Activated T-helper 2 cell treated with anti-CD3 and anti-CD28 coated beads, Interferon-gamma antibody, Interleukin-2, Interleukin-4, amounts not matched to agents 10 μg/mL and 5 μg/mL and 100 μg/mL, durations not matched to agents 14 hours and 24 hours and 36 hours (primary cell): ENCODE results near the gene MRPS30. TPM values are rescaled to one million over a fixed set of nuclear protein-coding genes. Genes with fewer than 3 reads are reported as not detected.
"Not testable (repeated sequence)": the region's sequence is repeated elsewhere in the genome, so short reads cannot be mapped to it uniquely, and the experiment has no call there.

ENCODE experiments used
- DNase-seq: peaks from one replicate; pipeline ENCODE4 v3.0.0; 2021; ENCODE audit warnings: low spot score
- H3K27ac Mint-ChIP-seq: one replicate; pipeline ENCODE4 v1.8.0; 2021; ENCODE audit warnings: mixed read lengths
- H3K27me3 Mint-ChIP-seq: one replicate; pipeline ENCODE4 v1.8.0; 2021; ENCODE audit warnings: low read depth, mixed read lengths
- H3K36me3 Mint-ChIP-seq: one replicate; pipeline ENCODE4 v1.8.0; 2021; ENCODE audit warnings: low read depth, mixed read lengths
- H3K4me1 Mint-ChIP-seq: one replicate; pipeline ENCODE4 v1.8.0; 2021; ENCODE audit warnings: low read depth, mixed read lengths
- H3K4me3 Mint-ChIP-seq: one replicate; pipeline ENCODE4 v1.8.0; 2021; ENCODE audit warnings: low read depth, mild to moderate bottlenecking, moderate library complexity, mixed read lengths
- H3K9me3 Mint-ChIP-seq: one replicate; pipeline ENCODE4 v1.8.0; 2021; ENCODE audit warnings: mixed read lengths
- intact Hi-C: fragments of 100-400 bp; cut with micrococcal nuclease; formaldehyde crosslinking; loops from one replicate; pipeline ENCODE4 v1.15.1; 2023
- total RNA-seq: library from RNA; stranded (reverse); gene quantifications from 2 replicates; pipeline ENCODE4 v1.2.3, GENCODE V29; 2022

The MRPS30 gene
- total RNA-seq, result 57.4 and 59.9 TPM in 2 replicates

GRCh38 chr5:44808435-44809214 lies at the start of gene MRPS30:
Gene MRPS30, plus strand, starts transcription at chr5:44808947. Its CDS starts 16 bp downstream, at chr5:44808963.
- Mint-ChIP-seq H3K4me1 (peaks cover 47% of the 10 kb centered on the region), H3K4me3 (peak within 1 kb of the TSS; percentile 94), H3K36me3 (peaks cover 27% of the 10 kb centered on the region), H3K27me3 (no peaks in the 10 kb centered on the region), H3K27ac (peak within 1 kb of the TSS; percentile 94), H3K9me3 (no peaks in the 10 kb centered on the region)
- peak; percentile 91 for DNase-seq
- intact Hi-C loops, result loop anchor here (1.0 kb wide), 1 partner anchor 67 kb away; no protein-coding TSS in a partner anchor

GRCh38 chr5:44769200-44769876 lies 39.4 kb upstream of the MRPS30 start:
- Mint-ChIP-seq H3K27me3 (peaks cover 7% of the 10 kb centered on the region), H3K4me3 (no peak overlapping the region), H3K27ac (no peak overlapping the region), H3K36me3 (no peaks in the 10 kb centered on the region), H3K4me1 (no peaks in the 10 kb centered on the region), H3K9me3 (no peaks in the 10 kb centered on the region)
- DNase-seq, result no peak
- intact Hi-C loops, result no loop called here

GRCh38 chr5:44769877-44770209 lies 38.9 kb upstream of the MRPS30 start:
- H3K9me3 Mint-ChIP-seq, result no peaks in the 10 kb centered on the region
- no peak overlapping the region for H3K27ac Mint-ChIP-seq
- DNase-seq, result no peak
- H3K27me3 Mint-ChIP-seq, result peaks cover 7% of the 10 kb centered on the region
- H3K4me1 Mint-ChIP-seq, result no peaks in the 10 kb centered on the region
- intact Hi-C loops, result loop anchor here (10.0 kb wide), 1 partner anchor 1035 kb away; no protein-coding TSS in a partner anchor
- H3K36me3 Mint-ChIP-seq, result no peaks in the 10 kb centered on the region
- H3K4me3 Mint-ChIP-seq, result no peak overlapping the region

GRCh38 chr5:44770780-44771717 lies 37.7 kb upstream of the MRPS30 start:
- Mint-ChIP-seq H3K9me3 (no peaks in the 10 kb centered on the region), H3K27ac (no peak overlapping the region), H3K4me1 (no peaks in the 10 kb centered on the region), H3K36me3 (no peaks in the 10 kb centered on the region), H3K27me3 (peaks cover 7% of the 10 kb centered on the region), H3K4me3 (no peak overlapping the region)
- DNase-seq, result no peak
- intact Hi-C loops, result loop anchor here (10.0 kb wide), 1 partner anchor 1036 kb away; no protein-coding TSS in a partner anchor

GRCh38 chr5:44772397-44772796 lies 36.4 kb upstream of the MRPS30 start:
- H3K4me1 Mint-ChIP-seq, H3K4me3 Mint-ChIP-seq, H3K27me3 Mint-ChIP-seq, H3K36me3 Mint-ChIP-seq, H3K9me3 Mint-ChIP-seq, H3K27ac Mint-ChIP-seq, DNase-seq: not testable (repeated sequence)
- intact Hi-C loops, result loop anchor here (10.0 kb wide), 1 partner anchor 1038 kb away; no protein-coding TSS in a partner anchor

- Mint-ChIP-seq H3K4me3 (no peak overlapping the region), H3K4me1 (no peaks in the 10 kb centered on the region), H3K36me3 (no peaks in the 10 kb centered on the region), H3K9me3 (no peaks in the 10 kb centered on the region), H3K27ac (no peak overlapping the region), H3K27me3 (peaks cover 7% of the 10 kb centered on the region)
- no peak for DNase-seq
- intact Hi-C loops, result loop anchor here (2.0 to 10.0 kb wide), 2 partner anchors 238 to 1040 kb away; no protein-coding TSS in a partner anchor
Observed at GRCh38 chr5:44774279-44774880, 34.4 kb upstream of the MRPS30 start.

- no peaks in the 10 kb centered on the region for H3K27me3 Mint-ChIP-seq
- no peaks in the 10 kb centered on the region for H3K36me3 Mint-ChIP-seq
- intact Hi-C loops, result loop anchor here (10.0 kb wide), 1 partner anchor 1044 kb away; no protein-coding TSS in a partner anchor
- H3K4me3 Mint-ChIP-seq, result no peak overlapping the region
- H3K4me1 Mint-ChIP-seq, result no peaks in the 10 kb centered on the region
- no peak for DNase-seq
- no peaks in the 10 kb centered on the region for H3K9me3 Mint-ChIP-seq
- no peak overlapping the region for H3K27ac Mint-ChIP-seq
Observed at GRCh38 chr5:44779167-44779566, 29.6 kb upstream of the MRPS30 start.

- intact Hi-C loops, result no loop called here
- Mint-ChIP-seq H3K4me1 (no peaks in the 10 kb centered on the region), H3K27me3 (no peaks in the 10 kb centered on the region)
Observed at GRCh38 chr5:44783634-44784315, 25.0 kb upstream of the MRPS30 start.

GRCh38 chr5:44787731-44788130 lies 21.0 kb upstream of the MRPS30 start:
- DNase-seq, result no peak
- no peaks in the 10 kb centered on the region for H3K27me3 Mint-ChIP-seq
- intact Hi-C loops, result no loop called here
- no peaks in the 10 kb centered on the region for H3K4me1 Mint-ChIP-seq
- H3K36me3 Mint-ChIP-seq, result no peaks in the 10 kb centered on the region
- no peak overlapping the region for H3K27ac Mint-ChIP-seq
- H3K4me3 Mint-ChIP-seq, result no peak overlapping the region
- H3K9me3 Mint-ChIP-seq, result peaks cover 35% of the 10 kb centered on the region

More at GRCh38 chr5:44783634-44784315, 25.0 kb upstream of the MRPS30 start:
- no peak for DNase-seq
- H3K4me3 Mint-ChIP-seq, result no peak overlapping the region
- H3K9me3 Mint-ChIP-seq, result peaks cover 18% of the 10 kb centered on the region
- H3K27ac Mint-ChIP-seq, result no peak overlapping the region
- no peaks in the 10 kb centered on the region for H3K36me3 Mint-ChIP-seq

GRCh38 chr5:44789372-44789995 lies 19.3 kb upstream of the MRPS30 start:
- peaks cover 52% of the 10 kb centered on the region for H3K9me3 Mint-ChIP-seq
- H3K4me3 Mint-ChIP-seq, intact Hi-C loops, H3K27me3 Mint-ChIP-seq, H3K27ac Mint-ChIP-seq, DNase-seq, H3K36me3 Mint-ChIP-seq, H3K4me1 Mint-ChIP-seq: not testable (repeated sequence)

GRCh38 chr5:44792031-44792673 lies 16.6 kb upstream of the MRPS30 start:
- H3K9me3 Mint-ChIP-seq, result peaks cover 65% of the 10 kb centered on the region

More at GRCh38 chr5:44792031-44792673, 16.6 kb upstream of the MRPS30 start:
- H3K27me3 Mint-ChIP-seq, DNase-seq, H3K4me3 Mint-ChIP-seq, H3K36me3 Mint-ChIP-seq, intact Hi-C loops, H3K4me1 Mint-ChIP-seq, H3K27ac Mint-ChIP-seq: not testable (repeated sequence)
